AG04449 (cell line): Measurements from ENCODE around the gene APEX1.

ENCODE experiments used
- CTCF ChIA-PET: fragments of 350-600 bp; formaldehyde crosslinking; extraction: SDS; loops from one replicate; lab custom pipeline; 2021; ENCODE audit warnings: antibody characterized with exemption; lab: Yijun Ruan, JAX
- POLR2A ChIA-PET: fragments of 400-600, 350-600 bp; formaldehyde crosslinking; extraction: SDS; loops from one replicate; lab custom pipeline; 2020; ENCODE audit warnings: antibody characterized with exemption, inconsistent platforms; lab: Yijun Ruan, JAX
- DNase-seq: peaks from one replicate; pipeline ENCODE4 v3.0.0-alpha.2; 2010; ENCODE audit warnings: low read depth, low spot score
- H3K4me3 ChIP-seq: 2 replicates; pipeline ENCODE4 v1.5.1; 2011; ENCODE audit warnings: low read depth, mild to moderate bottlenecking, control low read depth, low read length
- CTCF ChIP-seq: IDR thresholded peaks from one replicate; pipeline ENCODE4 v1.5.1; 2011; ENCODE audit warnings: mild to moderate bottlenecking, moderate library complexity, low read length, control low read depth, inconsistent platforms; ENCODE audit not compliant: insufficient read depth; ENCODE audit errors: missing control alignments

Gene APEX1

GRCh38 chr14:20415782-20416206, 39.2 kb upstream of the APEX1 start:
- DNase-seq = no peak
- ChIA-PET CTCF (interaction anchor here (0.6 to 4.4 kb wide), 43 partner anchors 8 to 655 kb away, joined by 3 to 119 read pairs (median 5); partner anchors contain the start of genes ANG, APEX1, ARHGEF40 and CCNB1IP1), POLR2A (interaction anchor here (1.0 to 2.0 kb wide), 2 partner anchors 40 to 54 kb away, joined by 6 to 8 read pairs; partner anchors contain the start of genes APEX1 and OSGEP)
- no peak overlapping the region for H3K4me3 ChIP-seq
- peak; percentile 51 for TF ChIP-seq CTCF

- ChIA-PET POLR2A (interaction anchor here (1.0 to 2.0 kb wide), 2 partner anchors 39 to 53 kb away, joined by 6 to 8 read pairs; partner anchors contain the start of genes APEX1 and OSGEP), CTCF (interaction anchor here (0.6 to 4.4 kb wide), 35 partner anchors 8 to 654 kb away, joined by 3 to 119 read pairs (median 5); partner anchors contain the start of genes APEX1, ARHGEF40, CCNB1IP1 and KLHL33)
- DNase-seq = no peak
- no peak for TF ChIP-seq CTCF
- no peak overlapping the region for H3K4me3 ChIP-seq
Measured at GRCh38 chr14:20416223-20416622, 38.8 kb upstream of the APEX1 start.

GRCh38 chr14:20417250-20418186, 37.5 kb upstream of the APEX1 start:
- H3K4me3 ChIP-seq = no peak overlapping the region
- ChIA-PET CTCF (interaction anchor here (0.6 to 1.5 kb wide), 12 partner anchors 16 to 268 kb away, joined by 3 to 6 read pairs (median 3); partner anchors contain the start of genes APEX1, OSGEP and PNP), POLR2A (no interaction called here)
- TF ChIP-seq CTCF = no peak
- no peak for DNase-seq

GRCh38 chr14:20418501-20418909, 36.5 kb upstream of the APEX1 start:
- H3K4me3 ChIP-seq = no peak overlapping the region
- TF ChIP-seq CTCF = no peak
- ChIA-PET POLR2A (no interaction called here), CTCF (interaction anchor here (1.0 to 1.5 kb wide), 2 partner anchors 22 to 195 kb away, joined by 3 read pairs; no protein-coding TSS in a partner anchor)
- no peak for DNase-seq

GRCh38 chr14:20419419-20419818, 35.6 kb upstream of the APEX1 start:
- ChIA-PET POLR2A (no interaction called here), CTCF (no interaction called here)
- no peak overlapping the region for H3K4me3 ChIP-seq

More at GRCh38 chr14:20419419-20419818, 35.6 kb upstream of the APEX1 start:
- no peak for TF ChIP-seq CTCF
- no peak for DNase-seq
